ENCODE data around the gene CLCNKA.

GRCh38 chr1:15994590-15995351 is 27.1 kb upstream of the CLCNKA start:
- TF ChIP-seq, protein P1, sequence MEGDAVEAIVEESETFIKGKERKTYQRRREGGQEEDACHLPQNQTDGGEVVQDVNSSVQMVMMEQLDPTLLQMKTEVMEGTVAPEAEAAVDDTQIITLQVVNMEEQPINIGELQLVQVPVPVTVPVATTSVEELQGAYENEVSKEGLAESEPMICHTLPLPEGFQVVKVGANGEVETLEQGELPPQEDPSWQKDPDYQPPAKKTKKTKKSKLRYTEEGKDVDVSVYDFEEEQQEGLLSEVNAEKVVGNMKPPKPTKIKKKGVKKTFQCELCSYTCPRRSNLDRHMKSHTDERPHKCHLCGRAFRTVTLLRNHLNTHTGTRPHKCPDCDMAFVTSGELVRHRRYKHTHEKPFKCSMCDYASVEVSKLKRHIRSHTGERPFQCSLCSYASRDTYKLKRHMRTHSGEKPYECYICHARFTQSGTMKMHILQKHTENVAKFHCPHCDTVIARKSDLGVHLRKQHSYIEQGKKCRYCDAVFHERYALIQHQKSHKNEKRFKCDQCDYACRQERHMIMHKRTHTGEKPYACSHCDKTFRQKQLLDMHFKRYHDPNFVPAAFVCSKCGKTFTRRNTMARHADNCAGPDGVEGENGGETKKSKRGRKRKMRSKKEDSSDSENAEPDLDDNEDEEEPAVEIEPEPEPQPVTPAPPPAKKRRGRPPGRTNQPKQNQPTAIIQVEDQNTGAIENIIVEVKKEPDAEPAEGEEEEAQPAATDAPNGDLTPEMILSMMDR (conservative IDR thresholded peaks at IDR 0.05) = peak; percentile 68
- no peak for TF ChIP-seq EZH2 (IDR thresholded peaks at IDR 0.05; ENCODE audit: low read depth)
